Measurements from ENCODE around the gene GAS6.
"Not testable (repeated sequence)": the region's sequence is repeated elsewhere in the genome, so short reads cannot be mapped to it uniquely, and the experiment has no call there.

DNA sequence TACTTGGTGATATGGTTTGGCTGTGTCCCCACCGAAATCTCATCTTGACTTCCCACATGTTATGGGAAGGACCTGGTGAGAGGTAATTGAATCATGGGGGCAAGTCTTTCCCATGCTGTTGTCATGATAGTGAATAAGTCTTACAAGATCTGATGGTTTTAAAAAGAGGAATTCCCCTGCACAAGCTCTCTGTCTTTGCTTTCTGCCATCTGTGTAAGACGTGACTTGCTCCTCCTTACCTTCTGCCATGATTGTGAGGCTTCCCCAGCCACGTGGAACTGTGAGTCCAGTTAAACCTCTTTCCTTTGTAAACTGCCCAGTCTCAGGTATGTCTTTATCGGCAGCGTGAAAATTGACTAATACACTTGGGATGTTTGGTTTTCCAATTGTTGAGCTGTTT lies 4.0 kb upstream of the GAS6 start:
- TF ChIP-seq, protein P1, sequence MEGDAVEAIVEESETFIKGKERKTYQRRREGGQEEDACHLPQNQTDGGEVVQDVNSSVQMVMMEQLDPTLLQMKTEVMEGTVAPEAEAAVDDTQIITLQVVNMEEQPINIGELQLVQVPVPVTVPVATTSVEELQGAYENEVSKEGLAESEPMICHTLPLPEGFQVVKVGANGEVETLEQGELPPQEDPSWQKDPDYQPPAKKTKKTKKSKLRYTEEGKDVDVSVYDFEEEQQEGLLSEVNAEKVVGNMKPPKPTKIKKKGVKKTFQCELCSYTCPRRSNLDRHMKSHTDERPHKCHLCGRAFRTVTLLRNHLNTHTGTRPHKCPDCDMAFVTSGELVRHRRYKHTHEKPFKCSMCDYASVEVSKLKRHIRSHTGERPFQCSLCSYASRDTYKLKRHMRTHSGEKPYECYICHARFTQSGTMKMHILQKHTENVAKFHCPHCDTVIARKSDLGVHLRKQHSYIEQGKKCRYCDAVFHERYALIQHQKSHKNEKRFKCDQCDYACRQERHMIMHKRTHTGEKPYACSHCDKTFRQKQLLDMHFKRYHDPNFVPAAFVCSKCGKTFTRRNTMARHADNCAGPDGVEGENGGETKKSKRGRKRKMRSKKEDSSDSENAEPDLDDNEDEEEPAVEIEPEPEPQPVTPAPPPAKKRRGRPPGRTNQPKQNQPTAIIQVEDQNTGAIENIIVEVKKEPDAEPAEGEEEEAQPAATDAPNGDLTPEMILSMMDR (IDR thresholded peaks at IDR 0.05): not testable (repeated sequence)
- TF ChIP-seq POLR2AphosphoS5 (IDR thresholded peaks at IDR 0.05; ENCODE audit: low read depth, low read length): not testable (repeated sequence)
- TF ChIP-seq, protein P2, sequence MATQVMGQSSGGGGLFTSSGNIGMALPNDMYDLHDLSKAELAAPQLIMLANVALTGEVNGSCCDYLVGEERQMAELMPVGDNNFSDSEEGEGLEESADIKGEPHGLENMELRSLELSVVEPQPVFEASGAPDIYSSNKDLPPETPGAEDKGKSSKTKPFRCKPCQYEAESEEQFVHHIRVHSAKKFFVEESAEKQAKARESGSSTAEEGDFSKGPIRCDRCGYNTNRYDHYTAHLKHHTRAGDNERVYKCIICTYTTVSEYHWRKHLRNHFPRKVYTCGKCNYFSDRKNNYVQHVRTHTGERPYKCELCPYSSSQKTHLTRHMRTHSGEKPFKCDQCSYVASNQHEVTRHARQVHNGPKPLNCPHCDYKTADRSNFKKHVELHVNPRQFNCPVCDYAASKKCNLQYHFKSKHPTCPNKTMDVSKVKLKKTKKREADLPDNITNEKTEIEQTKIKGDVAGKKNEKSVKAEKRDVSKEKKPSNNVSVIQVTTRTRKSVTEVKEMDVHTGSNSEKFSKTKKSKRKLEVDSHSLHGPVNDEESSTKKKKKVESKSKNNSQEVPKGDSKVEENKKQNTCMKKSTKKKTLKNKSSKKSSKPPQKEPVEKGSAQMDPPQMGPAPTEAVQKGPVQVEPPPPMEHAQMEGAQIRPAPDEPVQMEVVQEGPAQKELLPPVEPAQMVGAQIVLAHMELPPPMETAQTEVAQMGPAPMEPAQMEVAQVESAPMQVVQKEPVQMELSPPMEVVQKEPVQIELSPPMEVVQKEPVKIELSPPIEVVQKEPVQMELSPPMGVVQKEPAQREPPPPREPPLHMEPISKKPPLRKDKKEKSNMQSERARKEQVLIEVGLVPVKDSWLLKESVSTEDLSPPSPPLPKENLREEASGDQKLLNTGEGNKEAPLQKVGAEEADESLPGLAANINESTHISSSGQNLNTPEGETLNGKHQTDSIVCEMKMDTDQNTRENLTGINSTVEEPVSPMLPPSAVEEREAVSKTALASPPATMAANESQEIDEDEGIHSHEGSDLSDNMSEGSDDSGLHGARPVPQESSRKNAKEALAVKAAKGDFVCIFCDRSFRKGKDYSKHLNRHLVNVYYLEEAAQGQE (IDR thresholded peaks at IDR 0.05; ENCODE audit: insufficient read depth in 1 of 2, low read depth in 2 of 2, low read length in 1 of 2): not testable (repeated sequence)
